HG03097 (cell line): ENCODE results near the gene ABCA3.
"Not testable (repeated sequence)": the region's sequence is repeated elsewhere in the genome, so short reads cannot be mapped to it uniquely, and the experiment has no call there.

Experiments used
- ATAC-seq: cut with Tn5 transposase; IDR thresholded peaks from one replicate; pipeline ENCODE4 v1.9.1; 2021; ENCODE audit not compliant: unreplicated experiment, low FRiP score

ABCA3 gene

DNA sequence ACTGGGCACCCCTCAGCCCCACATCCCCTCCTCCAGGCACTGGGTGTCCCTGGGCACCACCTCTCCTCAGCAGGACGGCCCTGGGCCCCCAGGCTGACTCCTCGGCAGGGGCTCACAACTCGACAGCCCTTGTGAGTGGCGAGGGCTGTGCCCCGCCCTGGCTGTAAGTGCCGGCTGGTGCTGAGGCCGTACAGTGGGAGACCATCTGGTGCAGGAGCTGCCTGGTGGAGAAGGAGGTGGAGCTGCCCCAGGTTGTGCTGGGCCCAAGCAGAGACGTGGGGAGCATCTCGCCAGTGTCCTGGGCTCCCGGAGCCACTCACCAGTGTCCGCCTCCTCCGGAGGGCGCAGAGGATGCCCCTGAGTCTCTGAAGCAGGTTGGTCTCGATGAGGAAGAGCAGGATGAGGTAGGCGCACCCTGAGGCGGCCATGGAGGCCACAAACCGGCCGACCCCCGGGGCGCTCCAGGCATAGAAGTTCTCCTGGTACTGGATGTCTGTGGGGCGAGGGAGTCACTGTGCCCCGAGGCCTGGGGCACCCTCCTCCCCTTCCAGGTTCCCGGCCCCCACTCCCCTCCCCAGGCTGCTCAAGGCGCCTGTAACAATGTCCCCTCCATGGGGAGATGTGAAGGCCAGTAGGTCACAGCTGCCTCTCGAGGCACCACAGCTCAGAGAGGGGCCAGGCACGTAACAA is 57.5 kb downstream of the ABCA3 start:
- ATAC-seq: no peak

DNA sequence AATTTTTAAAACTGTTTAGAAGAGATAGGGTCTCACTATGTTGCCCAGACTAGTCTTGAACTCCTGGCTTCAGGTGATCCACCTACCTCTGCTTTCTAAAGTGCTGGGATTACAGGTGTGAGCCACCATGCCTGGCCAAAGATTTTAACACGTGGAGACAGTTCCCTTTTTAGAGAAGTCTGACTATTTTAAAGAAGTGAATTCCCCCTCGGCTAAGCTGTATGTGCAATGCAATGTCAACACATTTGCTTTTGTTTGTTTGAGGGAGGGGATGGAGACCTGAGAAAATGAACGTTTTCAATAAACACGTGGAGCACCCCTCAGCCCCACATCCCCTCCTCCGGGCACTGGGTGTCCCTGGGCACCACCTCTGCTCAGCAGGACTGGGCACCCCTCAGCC is 58.3 kb downstream of the ABCA3 start:
- ATAC-seq: no peak

DNA sequence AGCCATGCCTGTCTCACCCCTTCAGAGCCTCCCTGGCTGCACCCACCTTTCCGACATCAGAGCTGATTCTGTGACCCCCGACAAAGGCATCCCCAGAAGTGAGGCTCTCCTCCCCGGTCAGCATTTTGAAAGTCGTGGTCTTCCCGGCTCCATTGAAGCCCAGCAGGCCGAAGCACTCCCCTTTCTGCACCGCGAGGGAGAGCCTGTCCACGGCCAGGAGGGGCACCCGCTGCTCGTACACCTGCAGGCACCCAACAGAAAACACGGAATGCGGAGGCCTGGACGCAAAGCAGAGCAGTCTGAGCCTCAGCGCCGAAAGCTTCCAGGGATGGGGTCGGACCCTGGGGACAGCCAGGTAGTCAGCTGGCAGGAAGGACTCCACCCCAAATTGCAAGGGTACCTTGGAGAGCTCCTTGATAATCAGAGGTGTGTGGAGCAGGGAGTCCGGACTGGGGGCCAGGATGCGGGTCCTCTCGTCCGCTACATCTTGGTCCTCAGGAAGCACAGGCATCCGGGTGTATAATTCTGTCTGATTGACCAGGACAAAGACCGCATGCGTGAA is 59.5 kb downstream of the ABCA3 start:
- no peak for ATAC-seq

DNA sequence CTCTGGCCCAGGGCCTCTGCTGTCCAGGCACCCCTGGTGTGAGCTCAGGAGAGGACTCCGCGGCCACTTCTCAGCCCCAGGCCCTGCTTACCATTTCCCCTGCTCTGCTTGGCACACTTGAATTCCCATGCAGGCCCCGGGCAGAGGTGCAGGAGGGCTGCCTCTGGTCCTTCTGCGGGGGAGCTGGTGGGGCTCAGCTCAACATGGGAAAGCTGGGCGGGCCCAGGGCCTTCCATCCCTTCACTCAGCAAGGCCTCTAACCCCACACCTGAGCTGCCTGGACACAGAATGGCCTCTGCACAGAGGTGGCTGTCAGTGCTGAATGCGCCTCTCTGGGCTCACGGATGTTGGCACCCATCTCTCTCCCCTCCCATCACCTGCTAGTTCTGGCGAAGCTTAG is 60.1 kb downstream of the ABCA3 start:
- ATAC-seq: no peak

DNA sequence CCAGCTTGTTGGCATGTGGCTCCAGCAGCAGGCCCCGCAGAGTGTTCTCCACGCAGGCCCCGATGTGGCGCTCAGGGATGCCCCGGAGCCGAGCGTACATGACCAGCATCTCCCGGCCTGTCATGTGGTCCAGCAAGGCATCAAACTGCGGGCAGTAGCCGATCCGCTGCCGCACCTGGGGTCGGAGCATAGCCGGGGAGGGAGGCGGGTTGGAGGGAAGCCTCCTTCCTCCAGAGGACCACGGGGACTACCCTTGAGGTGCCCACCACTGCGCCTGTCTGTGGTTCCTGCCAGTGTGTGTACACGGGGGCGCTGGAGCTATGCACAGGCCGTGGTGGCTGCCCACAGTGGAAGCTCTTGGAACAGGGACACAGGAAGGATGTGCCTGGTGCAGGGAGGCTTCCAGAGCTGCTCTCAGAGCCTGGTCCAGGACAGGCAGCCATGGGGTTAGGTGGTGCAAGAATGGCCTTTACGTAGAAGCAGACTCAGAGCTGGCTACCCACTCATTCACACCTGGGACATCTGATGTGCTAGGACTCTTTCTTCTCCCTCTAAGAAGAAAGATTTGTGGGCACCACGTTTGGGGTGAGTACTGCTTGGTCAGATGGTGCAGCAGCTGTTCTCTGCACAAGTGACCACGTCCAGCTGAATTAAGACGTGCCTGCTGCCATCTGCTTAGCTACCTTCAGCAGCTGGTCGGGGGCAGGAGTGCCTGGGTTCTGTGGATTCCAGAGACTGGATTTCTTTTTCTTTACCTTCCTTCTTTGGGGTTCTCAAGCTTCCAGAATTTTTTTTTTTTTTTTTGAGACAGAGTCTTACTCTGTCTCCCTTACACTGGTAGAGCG is 61.4 kb downstream of the ABCA3 start:
- ATAC-seq: no peak

DNA sequence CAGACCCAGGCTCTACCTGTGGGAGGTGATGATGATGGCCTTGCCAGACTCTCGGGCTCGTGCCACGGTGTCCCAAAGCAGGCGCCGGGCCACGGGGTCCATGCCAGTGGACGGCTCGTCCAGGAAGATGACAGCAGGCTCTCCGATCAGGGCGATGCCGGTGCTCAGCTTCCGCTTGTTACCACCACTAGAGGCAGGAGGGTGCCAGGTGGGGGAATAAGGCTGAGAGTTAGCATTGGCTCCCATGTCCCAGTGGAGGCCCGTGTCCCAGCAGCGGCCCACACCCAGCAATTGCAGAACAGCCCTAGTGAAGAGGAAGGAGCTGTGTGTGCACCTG is 62.3 kb downstream of the ABCA3 start:
- no peak for ATAC-seq

DNA sequence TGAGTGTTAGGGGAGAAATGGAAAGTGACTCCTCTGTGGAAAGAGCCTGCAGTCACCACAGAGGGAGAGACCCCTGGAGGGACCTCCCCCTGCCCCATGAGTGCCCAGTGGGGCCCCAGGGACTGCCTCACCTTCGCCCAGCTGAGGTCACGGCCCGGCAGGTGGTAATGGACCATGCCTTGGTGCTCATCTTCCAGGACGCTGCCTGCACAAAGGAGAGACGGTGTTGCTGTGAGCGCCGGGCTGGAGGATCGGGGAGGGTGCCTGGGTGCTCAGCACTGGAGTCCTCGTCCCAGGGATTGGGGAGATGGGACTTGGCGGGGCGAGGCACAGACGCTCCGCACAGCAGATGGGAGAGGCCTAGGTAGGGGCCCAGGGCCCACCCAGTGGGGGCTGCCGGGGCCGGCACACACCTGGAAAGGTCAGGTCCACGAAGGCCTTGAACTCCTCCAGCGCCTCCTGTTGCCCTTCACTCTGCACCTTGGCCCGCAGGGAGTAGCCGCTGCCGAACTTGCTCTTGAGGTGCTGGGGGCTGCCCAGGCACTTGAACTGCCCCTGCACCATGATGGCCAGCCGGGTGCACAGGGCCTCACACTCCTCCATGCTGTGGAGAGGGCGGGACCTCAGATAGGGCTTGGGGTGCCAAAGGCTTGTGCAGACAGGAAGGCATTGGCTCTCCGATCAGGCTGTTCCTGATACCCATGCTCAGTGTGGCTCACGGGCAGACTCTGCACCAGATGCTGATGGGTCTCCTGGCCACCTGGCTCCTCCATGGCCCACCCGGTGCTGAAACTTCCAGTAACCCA is 62.9 kb downstream of the ABCA3 start:
- ATAC-seq: no peak

DNA sequence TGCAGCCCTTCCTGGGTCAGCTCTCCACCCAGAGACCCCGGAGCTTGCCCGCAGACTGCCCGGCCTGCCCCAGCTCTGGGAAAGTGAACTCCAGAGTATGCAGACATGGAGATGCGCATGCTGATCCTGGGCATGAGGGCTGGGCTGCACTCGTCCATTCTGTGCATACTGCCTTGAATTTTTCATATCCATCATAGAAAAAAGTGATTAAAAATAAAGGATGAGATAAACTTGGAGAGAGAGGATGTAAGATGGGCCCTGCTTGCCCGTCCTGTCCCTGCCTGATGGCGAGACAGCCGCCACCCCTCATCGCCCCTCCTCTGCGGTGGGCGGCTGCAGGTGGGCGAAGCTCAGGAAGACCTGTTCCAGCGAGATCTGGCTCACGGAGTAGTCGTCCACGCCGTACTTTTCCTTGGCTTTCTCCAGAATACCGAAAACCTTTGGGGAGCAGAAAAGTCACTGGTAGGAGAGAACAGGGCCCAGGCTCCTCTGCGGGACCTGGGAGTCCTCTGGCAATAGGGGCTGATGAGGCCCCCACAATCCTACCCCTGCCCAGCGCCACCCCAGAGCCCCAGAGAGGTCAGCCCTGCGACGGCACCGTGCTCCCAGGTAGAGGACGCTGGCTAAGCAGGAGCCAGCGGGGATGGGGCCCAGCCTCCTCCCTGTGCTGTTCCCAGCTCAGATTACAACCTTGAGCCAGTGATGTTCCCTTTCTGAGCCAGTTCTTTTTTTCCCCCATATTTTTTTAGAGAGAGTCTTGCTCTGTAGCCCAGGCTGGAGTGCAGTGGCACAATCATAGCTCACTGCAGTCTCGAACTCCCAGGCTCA is 63.9 kb downstream of the ABCA3 start:
- no peak for ATAC-seq

DNA sequence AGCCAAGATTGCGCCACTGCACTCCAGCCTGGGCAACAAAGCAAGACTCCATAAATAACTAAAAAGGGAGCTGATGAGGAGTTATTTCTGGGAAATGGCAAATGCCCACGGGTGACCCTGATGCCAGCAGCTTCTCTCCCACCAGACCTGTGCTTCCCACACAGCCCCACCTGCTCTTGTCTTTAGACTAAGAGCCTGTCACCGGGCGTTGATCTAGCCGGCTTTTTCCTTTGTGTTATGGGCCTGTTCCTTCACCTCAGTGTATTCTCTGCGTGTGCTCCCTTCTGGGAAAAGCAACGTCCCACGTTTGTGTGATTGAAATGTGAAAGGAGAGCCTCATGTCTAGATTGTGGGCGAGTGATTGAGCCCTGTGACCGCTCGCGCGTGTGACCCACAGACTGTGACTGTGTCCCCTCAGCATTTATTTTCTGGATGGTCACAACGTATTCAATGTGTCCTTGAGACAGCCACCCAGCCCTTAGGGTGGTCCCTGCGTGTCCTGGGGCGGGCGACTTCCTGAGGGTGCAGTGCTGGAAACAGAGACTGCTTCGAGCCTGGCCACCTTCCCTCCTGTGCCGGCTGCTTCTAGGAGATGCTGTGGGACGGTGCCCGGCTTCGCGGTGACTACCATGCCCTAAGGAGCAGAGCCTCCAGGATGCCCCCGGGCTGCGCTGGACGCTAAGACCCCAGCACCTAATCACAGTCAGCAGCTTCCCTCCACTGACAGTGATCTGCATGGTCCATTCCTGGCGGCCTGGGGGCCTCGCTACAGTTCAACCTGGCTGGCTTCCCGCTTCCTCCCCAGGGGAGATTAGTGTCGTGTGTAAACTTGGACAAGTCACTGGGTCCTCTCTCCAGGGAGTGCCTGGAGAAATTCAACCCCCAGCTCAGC is 64.8 kb downstream of the ABCA3 start:
- ATAC-seq: no peak

DNA sequence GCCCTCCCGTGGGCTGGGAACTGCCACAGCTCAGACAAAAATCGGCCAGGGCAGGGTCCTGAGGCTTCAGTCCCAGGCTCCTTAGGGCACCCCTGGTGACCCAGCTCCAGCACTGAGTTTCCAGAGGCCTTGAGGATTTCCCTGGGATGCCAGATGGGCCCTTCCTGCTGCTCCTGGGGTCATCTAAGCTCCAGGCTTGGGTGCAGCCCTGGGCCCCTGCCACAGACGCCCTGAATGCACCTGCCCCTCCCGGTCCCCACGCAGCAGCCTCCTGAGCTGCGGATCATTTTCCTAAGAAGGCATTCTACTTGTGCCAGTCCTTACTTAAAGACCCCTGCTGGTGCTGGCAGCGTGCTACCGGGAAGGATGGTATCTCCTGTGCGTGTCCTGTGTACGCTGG is 66.6 kb downstream of the ABCA3 start:
- ATAC-seq: no peak

DNA sequence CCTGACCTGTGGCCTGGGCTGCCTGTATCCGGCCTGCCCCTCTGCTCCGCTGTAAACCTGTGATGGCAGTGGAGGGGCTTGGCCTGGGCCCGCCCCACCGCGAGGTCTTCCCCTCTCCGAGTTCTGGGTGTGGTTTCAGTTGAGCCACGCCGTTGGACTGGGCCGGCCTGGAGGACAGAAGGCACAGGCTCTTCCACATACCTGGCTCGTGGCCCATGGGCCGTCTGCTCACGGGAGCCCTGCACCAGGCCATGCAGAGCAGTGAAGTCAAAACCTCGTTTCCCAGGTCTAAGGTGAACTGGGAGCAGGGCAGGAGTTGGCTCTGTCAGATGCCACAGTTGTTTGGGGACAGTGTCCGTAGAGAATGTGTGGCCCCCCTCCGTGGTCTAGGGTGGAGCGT is 67.0 kb downstream of the ABCA3 start:
- no peak for ATAC-seq

DNA sequence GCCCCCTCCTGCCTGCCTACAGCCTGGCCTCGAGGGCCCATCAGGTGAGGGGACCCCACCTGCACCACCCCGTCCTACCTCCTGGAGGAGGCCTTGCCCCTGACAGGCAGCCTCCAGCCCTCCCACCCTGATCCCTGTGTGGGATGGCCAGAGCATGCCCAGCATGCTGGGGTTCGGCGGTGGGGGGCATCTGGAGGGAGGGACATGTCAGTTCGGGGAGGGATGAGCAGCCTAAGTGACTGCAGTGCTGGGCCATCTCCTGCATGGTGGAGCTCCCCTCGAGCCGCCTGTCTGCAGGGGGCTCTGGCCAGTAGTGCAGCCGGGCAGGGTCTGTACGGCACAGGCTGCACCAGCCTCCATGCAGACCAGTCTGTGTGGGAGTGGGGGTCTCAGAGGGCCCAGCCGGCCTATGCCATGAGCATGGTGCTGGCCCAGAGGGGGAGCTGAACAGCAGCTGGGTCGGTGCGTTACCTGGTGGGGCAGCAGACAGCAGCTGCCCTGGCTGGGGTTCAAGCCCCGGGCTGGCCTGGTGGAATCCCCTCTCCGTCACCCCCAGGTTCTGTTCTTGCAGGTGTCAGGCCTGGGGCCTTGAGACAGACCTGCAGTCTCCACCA is 68.6 kb downstream of the ABCA3 start:
- ATAC-seq: no peak

DNA sequence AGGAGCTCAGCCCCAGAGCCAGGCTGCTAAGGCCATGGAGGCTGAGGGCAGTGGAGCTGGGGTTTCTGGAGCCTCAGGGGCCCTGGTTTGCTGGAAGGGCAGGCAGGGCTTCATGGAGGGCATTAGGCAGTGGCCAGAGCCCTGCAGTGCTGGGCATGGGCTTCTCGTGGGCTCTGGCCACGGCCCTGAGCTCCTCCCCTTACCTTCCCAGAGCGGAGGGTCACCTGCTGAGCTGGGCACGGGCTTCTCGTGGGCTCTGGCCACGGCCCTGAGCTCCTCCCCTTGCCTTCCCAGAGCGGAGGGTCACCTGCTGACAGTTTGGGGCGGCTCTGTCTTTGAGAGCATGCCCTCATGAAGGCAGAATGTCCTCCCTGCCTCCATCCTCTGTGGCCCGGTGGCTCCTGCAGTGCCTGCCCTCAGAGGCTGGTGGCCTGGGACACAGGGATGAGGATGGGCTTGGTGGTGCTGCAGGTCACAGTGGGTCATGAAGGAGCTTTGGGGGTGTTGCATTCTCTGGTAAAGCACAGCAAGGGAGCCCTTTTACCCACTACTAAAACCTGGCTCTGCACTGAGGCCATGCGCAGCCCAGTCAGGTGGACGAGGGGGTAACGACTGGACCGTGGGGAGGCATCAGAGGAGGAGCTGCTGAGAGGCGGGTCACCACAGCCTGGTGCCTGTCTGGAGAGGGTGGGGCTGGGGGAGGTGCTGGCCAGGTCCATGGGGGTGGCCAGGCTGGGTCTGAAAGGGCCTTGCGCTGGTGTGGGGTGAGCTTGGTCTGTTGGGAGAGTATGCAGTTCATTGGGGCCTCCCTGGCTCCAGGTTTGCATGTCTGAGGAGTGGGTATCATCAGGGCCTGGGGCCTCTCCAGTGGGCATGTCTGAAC is 69.7 kb downstream of the ABCA3 start:
- no peak for ATAC-seq

DNA sequence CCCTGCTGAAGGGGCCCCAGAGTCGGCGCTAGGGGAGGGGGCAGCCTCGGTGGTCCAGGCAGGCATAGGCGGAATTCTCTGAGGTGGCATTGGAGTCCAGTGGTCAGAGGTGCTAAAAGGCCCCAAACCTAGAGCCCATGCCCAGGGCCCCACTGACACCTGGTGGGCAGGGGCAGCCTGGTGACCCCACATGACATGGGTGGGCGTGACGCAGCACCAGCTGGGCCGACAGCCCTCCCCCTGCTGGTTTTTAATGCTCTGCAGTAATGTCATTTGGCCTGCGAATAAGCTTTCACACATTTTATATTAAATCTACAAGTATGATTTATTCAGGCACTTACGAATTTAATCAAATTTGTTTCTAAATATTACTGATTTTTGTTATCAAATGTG is 70.5 kb downstream of the ABCA3 start:
- no peak for ATAC-seq

DNA sequence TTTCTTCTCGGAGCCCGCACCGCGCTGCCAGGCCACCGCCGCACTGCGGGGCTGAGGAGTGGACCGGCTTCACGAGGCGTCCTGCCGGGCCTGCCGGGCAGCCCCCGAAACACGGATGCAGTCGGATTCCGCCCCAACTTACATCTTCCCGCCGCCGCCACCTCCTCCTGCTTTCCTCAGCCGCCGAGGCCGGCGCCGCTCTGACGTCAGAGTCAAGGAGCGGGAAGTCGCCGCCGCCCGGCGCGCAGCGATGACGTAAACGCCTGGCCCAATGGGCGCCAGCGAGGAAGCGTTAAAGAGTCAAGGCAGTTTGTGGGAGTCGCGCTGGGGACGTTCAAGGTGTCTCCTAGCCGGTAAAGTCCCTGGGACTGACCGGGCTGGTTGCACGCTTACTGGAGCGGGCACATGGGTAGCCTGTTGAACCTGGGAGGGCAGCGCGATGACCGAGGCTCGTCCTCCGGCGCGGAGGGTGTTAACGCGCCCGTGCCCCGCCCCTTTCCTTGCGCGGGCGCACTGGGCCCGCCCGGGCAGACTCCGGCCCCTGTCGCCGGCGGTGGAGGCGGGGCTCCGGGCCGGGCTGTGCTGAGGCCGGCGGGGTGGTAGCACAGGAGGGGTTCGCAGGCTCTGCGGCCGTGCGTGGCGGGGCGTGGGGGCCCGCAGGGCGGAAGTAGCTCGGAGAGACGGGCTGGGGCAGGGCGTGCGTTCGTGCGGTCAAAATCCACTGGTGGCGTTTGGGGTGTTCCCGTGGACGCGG is 72.4 kb downstream of the ABCA3 start, which contains the start of gene RNPS1:
TSS of gene RNPS1 (minus strand) at position 214 of the 754 bp plus-strand sequence. CDS start 3,483 bp downstream, outside the sequence.
- ATAC-seq: peak; percentile 68

DNA sequence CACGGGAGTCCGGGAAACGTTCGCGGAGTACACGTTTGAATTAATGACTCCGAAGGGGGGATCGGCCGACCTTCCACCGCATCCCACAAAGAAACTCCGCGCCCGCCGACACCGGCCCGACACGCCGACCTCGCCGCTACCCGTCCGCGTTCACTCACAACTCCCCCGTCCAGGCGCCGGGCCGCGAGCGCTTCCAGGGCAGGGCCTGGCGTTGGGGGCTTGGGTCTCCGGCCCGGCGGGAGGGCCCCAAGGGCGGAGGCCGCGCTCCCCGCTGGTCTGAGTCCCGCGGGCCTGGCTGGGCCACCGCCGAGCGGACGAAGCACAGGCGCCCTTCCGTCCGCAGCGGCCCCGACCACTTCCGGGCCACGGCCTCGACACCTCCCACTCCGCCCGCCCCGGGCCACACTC is 73.0 kb downstream of the ABCA3 start:
- ATAC-seq: peak; percentile 57

DNA sequence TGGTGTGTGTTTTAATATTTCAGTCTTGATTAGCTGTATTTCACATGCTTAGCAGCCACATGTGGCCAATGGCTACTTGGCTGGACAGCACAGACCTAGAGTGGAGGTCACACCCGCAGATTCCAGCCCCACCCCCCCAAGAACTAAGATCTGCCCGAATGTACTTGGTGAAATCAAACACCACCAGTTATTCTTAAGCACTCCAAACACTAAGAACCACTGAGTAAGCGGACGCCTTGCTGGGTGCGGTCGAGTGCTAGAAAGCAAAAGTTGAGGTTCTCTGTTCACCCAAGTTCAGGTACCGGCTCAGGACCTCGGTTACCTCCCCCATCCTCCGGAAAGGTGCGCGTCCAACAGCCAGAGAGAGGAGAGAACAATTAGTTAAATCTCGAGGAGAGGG is 73.6 kb downstream of the ABCA3 start:
- ATAC-seq: not testable (repeated sequence)
